Sigmoid colon (tissue), 7 donors: ENCODE data around the gene ZFP42. TPM values are rescaled to one million over a fixed set of nuclear protein-coding genes. Genes with fewer than 3 reads are reported as not detected.

Experiments used
- DNase-seq: peaks from one replicate; pipeline ENCODE4 v3.0.0-alpha.2; 2019
- H3K27ac ChIP-seq, 4 donors: fragments of 200-600 bp; sonication (generic); one replicate each; pipeline ENCODE4 v1.5.1; 2016 to 2019; ENCODE audit warnings: mild to moderate bottlenecking in 1 of 4
- H3K27me3 ChIP-seq, 3 donors: fragments of 200-600 bp; sonication (generic); one replicate each; pipeline ENCODE4 v1.5.1; 2019; ENCODE audit warnings: mild to moderate bottlenecking in 1 of 3
- H3K36me3 ChIP-seq, 4 donors: fragments of 200-600 bp; sonication (generic); one replicate each; pipeline ENCODE4 v1.5.1; 2016 to 2019
- H3K4me1 ChIP-seq, 4 donors: fragments of 200-600 bp; sonication (generic); one replicate each; pipeline ENCODE4 v1.5.1; 2017 to 2019
- H3K4me3 ChIP-seq, 4 donors: fragments of 200-600 bp; sonication (generic); one replicate each; pipeline ENCODE4 v1.5.1; 2017 to 2019; ENCODE audit warnings: mild to moderate bottlenecking in 2 of 4, moderate library complexity in 1 of 4
- H3K9me3 ChIP-seq, 4 donors: fragments of 200-600 bp in 3 of 4; sonication (generic) in 3 of 4; one replicate each; pipeline versions ENCODE4 v1.5.1 to v1.6.1; 2013 to 2019
- CTCF ChIP-seq, 4 experiments: fragments of 450-650 bp in 3 of 4; fragments of 200-600 bp in 1 of 4; IDR thresholded peaks; one replicate each; pipeline ENCODE4 v1.5.1; 2016 to 2019; ENCODE audit warnings: antibody characterized with exemption in 4 of 4, mild to moderate bottlenecking in 3 of 4, moderate library complexity in 2 of 4
- EP300 ChIP-seq, 4 donors: sonication (generic); formaldehyde crosslinking; IDR thresholded peaks; one replicate each; pipeline ENCODE4 v1.6.1; 2017; ENCODE audit warnings: antibody characterized with exemption in 4 of 4
- POLR2A ChIP-seq, 2 donors: fragments of 450-650 bp; IDR thresholded peaks; one replicate each; pipeline ENCODE4 v1.6.1; 2016; ENCODE audit warnings: antibody characterized with exemption in 2 of 2, mild to moderate bottlenecking in 2 of 2, moderate library complexity in 2 of 2
- WGBS, 2 donors: extraction: QIAGEN DNeasy Blood & Tissue Kit; methylation state at CpG; one replicate each; pipeline ENCODE4 v1.1.7; 2013; 5-methylcytosine and 5-hydroxymethylcytosine counted together
- intact Hi-C: fragments of 100-400 bp; cut with DNase I; formaldehyde crosslinking; loops from one replicate; pipeline ENCODE4 v1.15.1; 2023
- polyA plus RNA-seq, 3 donors: library from polyadenylated mRNA; stranded (reverse); fragments of 200-250 nt; gene quantifications; one replicate each; pipeline ENCODE4 v1.2.3, GENCODE V29; 2013
- total RNA-seq, 4 donors: library from RNA; depleted of rRNA; stranded (reverse); fragments of >200 nt; gene quantifications; one replicate each; pipeline ENCODE4 v1.1.0, GENCODE V29; 2016
- donor health status: healthy with polysubstance abuse.
- donor health status: Bipolar disorder and iron deficiency.
- donor health status: healthy.

ZFP42 gene
- total and polyA plus RNA-seq, 7 donors, result not detected

- no peaks in the 10 kb centered on the region for H3K36me3 ChIP-seq
- no peak for DNase-seq
- intact Hi-C loops, result no loop called here
- H3K27ac ChIP-seq, result no peak overlapping the region
- TF ChIP-seq CTCF (IDR thresholded peaks at IDR 0.05) (no peak), EP300 (IDR thresholded peaks at IDR 0.05) (no peak), POLR2A (IDR thresholded peaks at IDR 0.05) (no peak)
- H3K4me3 ChIP-seq, result no peak overlapping the region
- WGBS, 2 donors, result 86 to 91% methylated on average over 9 of the region's 9 CpGs
- no peaks in the 10 kb centered on the region for H3K4me1 ChIP-seq
- H3K27me3 ChIP-seq, result no peaks in the 10 kb centered on the region
- no peaks in the 10 kb centered on the region for H3K9me3 ChIP-seq
These were observed 57.7 kb downstream of the ZFP42 start for GRCh38 chr4:188053302-188053701.

Other genes starting within 250 kb of the ZFP42 start
- gene TRIML2, start 113.8 kb downstream of the ZFP42 start, total RNA-seq, result not detected
- not detected for gene TRIML2, start 113.8 kb downstream of the ZFP42 start, polyA plus RNA-seq
- gene TRIML1, start 143.7 kb downstream of the ZFP42 start, total RNA-seq, result not detected
- gene TRIML1, start 143.7 kb downstream of the ZFP42 start, polyA plus RNA-seq, result not detected